ENCODE data around the gene TSPAN11. TPM values are rescaled to one million over a fixed set of nuclear protein-coding genes. Genes with fewer than 3 reads are reported as not detected.

The TSPAN11 gene
- total and polyA plus RNA-seq, 2 experiments from 2014 or later: 2.1 to 6.0 TPM

DNA sequence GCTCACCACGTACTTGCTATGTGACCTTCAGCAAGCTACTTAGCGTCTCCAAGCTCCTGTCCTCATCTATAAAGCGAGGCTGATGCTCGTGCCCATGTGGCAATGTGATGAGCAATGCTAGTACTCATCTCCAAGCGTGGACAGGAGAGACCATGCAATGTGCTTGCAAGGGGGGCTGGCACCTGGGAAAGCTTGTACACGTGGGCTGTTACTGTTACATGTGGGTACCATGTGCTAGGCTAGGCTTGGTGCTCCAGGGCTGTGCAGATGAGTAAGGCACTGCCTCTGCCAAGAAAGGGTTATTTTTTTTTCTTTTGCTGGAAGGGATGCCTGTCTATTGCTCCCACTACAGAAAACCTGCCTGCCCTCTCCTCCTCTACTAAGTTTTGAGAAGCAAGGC, 46.6 kb downstream of the TSPAN11 start:
- H3K36me3 ChIP-seq (ENCODE audit: insufficient read depth): no peaks in the 10 kb centered on the region
- H2AFZ ChIP-seq: no peak overlapping the region
- peaks cover 9% of the 10 kb centered on the region for H3K4me1 ChIP-seq (ENCODE audit: insufficient read depth)
- ATAC-seq: no peak
- no peak overlapping the region for H3K27ac ChIP-seq (ENCODE audit: low read depth)
- no peak overlapping the region for H3K4me2 ChIP-seq
- no peak for TF ChIP-seq CREB1 (CRISPR knock-in tag; IDR thresholded peaks at IDR 0.05; ENCODE audit: low read depth)
- TF ChIP-seq, protein P1, sequence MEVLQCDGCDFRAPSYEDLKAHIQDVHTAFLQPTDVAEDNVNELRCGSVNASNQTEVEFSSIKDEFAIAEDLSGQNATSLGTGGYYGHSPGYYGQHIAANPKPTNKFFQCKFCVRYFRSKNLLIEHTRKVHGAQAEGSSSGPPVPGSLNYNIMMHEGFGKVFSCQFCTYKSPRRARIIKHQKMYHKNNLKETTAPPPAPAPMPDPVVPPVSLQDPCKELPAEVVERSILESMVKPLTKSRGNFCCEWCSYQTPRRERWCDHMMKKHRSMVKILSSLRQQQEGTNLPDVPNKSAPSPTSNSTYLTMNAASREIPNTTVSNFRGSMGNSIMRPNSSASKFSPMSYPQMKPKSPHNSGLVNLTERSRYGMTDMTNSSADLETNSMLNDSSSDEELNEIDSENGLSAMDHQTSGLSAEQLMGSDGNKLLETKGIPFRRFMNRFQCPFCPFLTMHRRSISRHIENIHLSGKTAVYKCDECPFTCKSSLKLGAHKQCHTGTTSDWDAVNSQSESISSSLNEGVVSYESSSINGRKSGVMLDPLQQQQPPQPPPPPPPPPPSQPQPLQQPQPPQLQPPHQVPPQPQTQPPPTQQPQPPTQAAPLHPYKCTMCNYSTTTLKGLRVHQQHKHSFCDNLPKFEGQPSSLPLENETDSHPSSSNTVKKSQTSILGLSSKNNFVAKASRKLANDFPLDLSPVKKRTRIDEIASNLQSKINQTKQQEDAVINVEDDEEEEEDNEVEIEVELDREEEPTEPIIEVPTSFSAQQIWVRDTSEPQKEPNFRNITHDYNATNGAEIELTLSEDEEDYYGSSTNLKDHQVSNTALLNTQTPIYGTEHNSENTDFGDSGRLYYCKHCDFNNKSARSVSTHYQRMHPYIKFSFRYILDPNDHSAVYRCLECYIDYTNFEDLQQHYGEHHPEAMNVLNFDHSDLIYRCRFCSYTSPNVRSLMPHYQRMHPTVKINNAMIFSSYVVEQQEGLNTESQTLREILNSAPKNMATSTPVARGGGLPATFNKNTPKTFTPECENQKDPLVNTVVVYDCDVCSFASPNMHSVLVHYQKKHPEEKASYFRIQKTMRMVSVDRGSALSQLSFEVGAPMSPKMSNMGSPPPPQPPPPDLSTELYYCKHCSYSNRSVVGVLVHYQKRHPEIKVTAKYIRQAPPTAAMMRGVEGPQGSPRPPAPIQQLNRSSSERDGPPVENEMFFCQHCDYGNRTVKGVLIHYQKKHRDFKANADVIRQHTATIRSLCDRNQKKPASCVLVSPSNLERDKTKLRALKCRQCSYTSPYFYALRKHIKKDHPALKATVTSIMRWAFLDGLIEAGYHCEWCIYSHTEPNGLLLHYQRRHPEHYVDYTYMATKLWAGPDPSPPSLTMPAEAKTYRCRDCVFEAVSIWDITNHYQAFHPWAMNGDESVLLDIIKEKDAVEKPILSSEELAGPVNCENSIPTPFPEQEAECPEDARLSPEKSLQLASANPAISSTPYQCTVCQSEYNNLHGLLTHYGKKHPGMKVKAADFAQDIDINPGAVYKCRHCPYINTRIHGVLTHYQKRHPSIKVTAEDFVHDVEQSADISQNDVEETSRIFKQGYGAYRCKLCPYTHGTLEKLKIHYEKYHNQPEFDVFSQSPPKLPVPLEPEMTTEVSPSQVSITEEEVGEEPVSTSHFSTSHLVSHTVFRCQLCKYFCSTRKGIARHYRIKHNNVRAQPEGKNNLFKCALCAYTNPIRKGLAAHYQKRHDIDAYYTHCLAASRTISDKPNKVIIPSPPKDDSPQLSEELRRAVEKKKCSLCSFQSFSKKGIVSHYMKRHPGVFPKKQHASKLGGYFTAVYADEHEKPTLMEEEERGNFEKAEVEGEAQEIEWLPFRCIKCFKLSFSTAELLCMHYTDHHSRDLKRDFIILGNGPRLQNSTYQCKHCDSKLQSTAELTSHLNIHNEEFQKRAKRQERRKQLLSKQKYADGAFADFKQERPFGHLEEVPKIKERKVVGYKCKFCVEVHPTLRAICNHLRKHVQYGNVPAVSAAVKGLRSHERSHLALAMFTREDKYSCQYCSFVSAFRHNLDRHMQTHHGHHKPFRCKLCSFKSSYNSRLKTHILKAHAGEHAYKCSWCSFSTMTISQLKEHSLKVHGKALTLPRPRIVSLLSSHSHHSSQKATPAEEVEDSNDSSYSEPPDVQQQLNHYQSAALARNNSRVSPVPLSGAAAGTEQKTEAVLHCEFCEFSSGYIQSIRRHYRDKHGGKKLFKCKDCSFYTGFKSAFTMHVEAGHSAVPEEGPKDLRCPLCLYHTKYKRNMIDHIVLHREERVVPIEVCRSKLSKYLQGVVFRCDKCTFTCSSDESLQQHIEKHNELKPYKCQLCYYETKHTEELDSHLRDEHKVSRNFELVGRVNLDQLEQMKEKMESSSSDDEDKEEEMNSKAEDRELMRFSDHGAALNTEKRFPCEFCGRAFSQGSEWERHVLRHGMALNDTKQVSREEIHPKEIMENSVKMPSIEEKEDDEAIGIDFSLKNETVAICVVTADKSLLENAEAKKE (CRISPR knock-in tag; IDR thresholded peaks at IDR 0.05): no peak
- H4K20me1 ChIP-seq (replicated peaks; ENCODE audit: insufficient read depth): no peaks in the 10 kb centered on the region; the same call in 1 of the 2 replicates
- H3K9me3 Mint-ChIP-seq: no peaks in the 10 kb centered on the region
- peaks cover 21% of the 10 kb centered on the region for H3K27me3 Mint-ChIP-seq (ENCODE audit: insufficient read depth, low read depth, poor library complexity)
- no peak for DNase-seq (ENCODE audit: low spot score)
- H3K36me3 Mint-ChIP-seq (ENCODE audit: low read depth): no peaks in the 10 kb centered on the region
- no peak overlapping the region for H3K27ac Mint-ChIP-seq
- no peaks in the 10 kb centered on the region for H3K27me3 ChIP-seq (ENCODE audit: insufficient read depth)
- H3K4me3 ChIP-seq: no peak overlapping the region
- no peaks in the 10 kb centered on the region for H3F3A ChIP-seq (replicated peaks; ENCODE audit: low read depth)
- H3K79me2 ChIP-seq (replicated peaks; ENCODE audit: insufficient read depth): no peaks in the 10 kb centered on the region
- peaks cover 24% of the 10 kb centered on the region for H3K4me1 Mint-ChIP-seq
- no peaks in the 10 kb centered on the region for H3K9me2 ChIP-seq (ENCODE audit: insufficient read depth)
- H3K4me3 Mint-ChIP-seq: no peak overlapping the region

- peaks cover 21% of the 10 kb centered on the region for H3K27me3 Mint-ChIP-seq (ENCODE audit: insufficient read depth, low read depth, poor library complexity)
- TF ChIP-seq EZH2phosphoT487 (IDR thresholded peaks at IDR 0.05; ENCODE audit: unreplicated experiment): no peak
- TF ChIP-seq, protein P1 (CRISPR knock-in tag; IDR thresholded peaks at IDR 0.05): no peak
- no peak for TF ChIP-seq CTCF (conservative IDR thresholded peaks at IDR 0.05; ENCODE audit: low read depth in 2 of 2)
Observed at GRCh38 chr12:30973830-30974229, 47.3 kb downstream of the TSPAN11 start.

More at GRCh38 chr12:30973830-30974229, 47.3 kb downstream of the TSPAN11 start:
- Histone ChIP-seq H4K20me1 (replicated peaks; ENCODE audit: insufficient read depth) (no peaks in the 10 kb centered on the region; the same call in 1 of the 2 replicates), H3K27me3 (ENCODE audit: insufficient read depth) (no peaks in the 10 kb centered on the region), H3F3A (replicated peaks; ENCODE audit: low read depth) (no peaks in the 10 kb centered on the region), H3K4me1 (ENCODE audit: insufficient read depth) (peaks cover 13% of the 10 kb centered on the region), H2AFZ (no peak overlapping the region), H3K27ac (ENCODE audit: low read depth) (no peak overlapping the region), H3K36me3 (ENCODE audit: insufficient read depth) (no peaks in the 10 kb centered on the region), H3K79me2 (replicated peaks; ENCODE audit: insufficient read depth) (no peaks in the 10 kb centered on the region), H3K4me3 (no peak overlapping the region), H3K9me2 (ENCODE audit: insufficient read depth) (no peaks in the 10 kb centered on the region), H3K4me2 (no peak overlapping the region)
- Mint-ChIP-seq H3K9me3 (no peaks in the 10 kb centered on the region), H3K36me3 (ENCODE audit: low read depth) (no peaks in the 10 kb centered on the region), H3K4me1 (peaks cover 29% of the 10 kb centered on the region), H3K27ac (no peak overlapping the region), H3K4me3 (no peak overlapping the region)
- DNase-seq (ENCODE audit: low spot score): peak; percentile 36
- ATAC-seq: no peak; the same call in 2 of the 3 replicates

Measured in GM23338 (cell line).